BJ (cell line): ENCODE measurements around the gene TRIP4. TPM values are rescaled to one million over a fixed set of nuclear protein-coding genes. Genes with fewer than 3 reads are reported as not detected.
"Not testable (repeated sequence)": the region's sequence is repeated elsewhere in the genome, so short reads cannot be mapped to it uniquely, and the experiment has no call there.

ENCODE experiments used
- CTCF ChIA-PET: fragments of 350-600 bp; formaldehyde crosslinking; extraction: SDS; loops from one replicate; lab custom pipeline; 2021; ENCODE audit warnings: antibody characterized with exemption, inconsistent platforms; lab: Yijun Ruan, JAX
- POLR2A ChIA-PET: fragments of 300-600 bp; sonication (Branson Sonifier 250); formaldehyde crosslinking; extraction: SDS; loops from one replicate; lab custom pipeline; 2021; ENCODE audit warnings: antibody characterized with exemption; lab: Charles Lee
- DNase-seq: peaks from one replicate; pipeline ENCODE4 v3.0.0-alpha.2; 2011; ENCODE audit warnings: low read depth
- H3K27me3 ChIP-seq: 2 replicates; pipeline ENCODE4 v1.6.0; 2011; ENCODE audit warnings: low read length; ENCODE audit not compliant: control insufficient read depth, insufficient read depth
- H3K36me3 ChIP-seq: 2 replicates; pipeline ENCODE4 v1.5.1; 2011; ENCODE audit warnings: low read length; ENCODE audit not compliant: control insufficient read depth, insufficient read depth
- H3K4me3 ChIP-seq: 2 replicates; pipeline ENCODE4 v1.5.1; 2011; ENCODE audit warnings: low read depth, mild to moderate bottlenecking, control low read depth, low read length
- CTCF ChIP-seq: IDR thresholded peaks from 2 replicates; pipeline ENCODE4 v1.5.1; 2011; ENCODE audit warnings: low read depth, mild to moderate bottlenecking, control low read depth, inconsistent platforms, low read length, moderate library complexity; ENCODE audit not compliant: insufficient read depth
- polyA plus RNA-seq: library from polyadenylated mRNA; depleted of rRNA; stranded (reverse); fragments of >200 nt; gene quantifications from 2 replicates; pipeline ENCODE4 v1.2.3, GENCODE V29; 2011

The TRIP4 gene
- polyA plus RNA-seq, 1 experiment = 14.3 TPM

- DNase-seq = no peak
- Histone ChIP-seq H3K4me3 (no peak overlapping the region), H3K27me3 (no peaks in the 10 kb centered on the region), H3K36me3 (no peaks in the 10 kb centered on the region)
- ChIA-PET POLR2A (no interaction called here), CTCF (no interaction called here)
- no peak for TF ChIP-seq CTCF
These were observed 93.3 kb downstream of the TRIP4 start for GRCh38 chr15:64480891-64481290.

- POLR2A ChIA-PET = no interaction called here
- no peaks in the 10 kb centered on the region for H3K36me3 ChIP-seq
- no peak for DNase-seq
These were observed 96.1 kb downstream of the TRIP4 start for GRCh38 chr15:64483749-64484148.

GRCh38 chr15:64485796-64486195, 98.2 kb downstream of the TRIP4 start:
- no peak for TF ChIP-seq CTCF
- POLR2A ChIA-PET = interaction anchor here (0.6 kb wide), 1 partner anchor 163 kb away, joined by 7 read pairs; no protein-coding TSS in a partner anchor

More at GRCh38 chr15:64483749-64484148, 96.1 kb downstream of the TRIP4 start:
- H3K27me3 ChIP-seq = no peaks in the 10 kb centered on the region
- CTCF ChIA-PET = interaction anchor here (0.6 to 1.1 kb wide), 3 partner anchors 14 to 244 kb away, joined by 3 read pairs; no protein-coding TSS in a partner anchor
- H3K4me3 ChIP-seq = no peak overlapping the region
- TF ChIP-seq CTCF = no peak

GRCh38 chr15:64490598-64491259, 103.1 kb downstream of the TRIP4 start:
- no peaks in the 10 kb centered on the region for H3K36me3 ChIP-seq
- ChIA-PET POLR2A (no interaction called here), CTCF (no interaction called here)
- DNase-seq = no peak
- H3K27me3 ChIP-seq = no peaks in the 10 kb centered on the region
- no peak for TF ChIP-seq CTCF
- no peak overlapping the region for H3K4me3 ChIP-seq

More at GRCh38 chr15:64485796-64486195, 98.2 kb downstream of the TRIP4 start:
- H3K27me3 ChIP-seq = no peaks in the 10 kb centered on the region
- no peak for DNase-seq
- H3K36me3 ChIP-seq = no peaks in the 10 kb centered on the region
- H3K4me3 ChIP-seq = no peak overlapping the region
- CTCF ChIA-PET = no interaction called here

- no peak for TF ChIP-seq CTCF
- Histone ChIP-seq H3K27me3 (no peaks in the 10 kb centered on the region), H3K36me3 (0 out of 2 replicates have a peak, but pooled peaks cover 1% of the 10 kb centered on the region), H3K4me3 (no peak overlapping the region)
- CTCF ChIA-PET = no interaction called here
- POLR2A ChIA-PET = no interaction called here
- no peak for DNase-seq
These were observed 106.0 kb downstream of the TRIP4 start for GRCh38 chr15:64493641-64494040.

- H3K4me3 ChIP-seq, POLR2A ChIA-PET, DNase-seq, H3K27me3 ChIP-seq: not testable (repeated sequence)
- H3K36me3 ChIP-seq = peaks cover 11% of the 10 kb centered on the region
- CTCF ChIA-PET = interaction anchor here (1.9 kb wide), 1 partner anchor 29 kb away, joined by 4 read pairs; no protein-coding TSS in a partner anchor
These were observed 108.3 kb downstream of the TRIP4 start for GRCh38 chr15:64495968-64496367.
